ENCODE measurements around the gene TTC32. TPM values are rescaled to one million over a fixed set of nuclear protein-coding genes. Genes with fewer than 3 reads are reported as not detected.

TTC32 gene
- total and polyA plus RNA-seq, 2 of the 4 experiments (the other 2 are of a cell fraction), result 1.1 to 3.9 TPM

GRCh38 chr2:19937004-19937403, 35.2 kb upstream of the TTC32 start:
- Histone ChIP-seq H4K5ac (ENCODE audit: low read depth, low read length) (no peak overlapping the region), H2BK5ac (ENCODE audit: low read depth, low read length, poor library complexity, severe bottlenecking) (no peak overlapping the region), H2BK120ac (ENCODE audit: low read depth, low read length) (no peak overlapping the region), H3K9ac (ENCODE audit: low read depth, low read length) (no peak overlapping the region), H2BK15ac (ENCODE audit: low read depth, low read length) (no peak overlapping the region), H4K91ac (ENCODE audit: insufficient read depth, low read depth, low read length) (no peak overlapping the region), H3K14ac (replicated peaks; ENCODE audit: low read depth, low read length) (no peak overlapping the region), H3K56ac (ENCODE audit: extremely low read depth, insufficient read depth, low read length) (no peak overlapping the region), H3K9me1 (ENCODE audit: insufficient read depth, low read length) (no peaks in the 10 kb centered on the region), H3K23ac (ENCODE audit: low read depth, low read length) (no peak overlapping the region), H2BK20ac (ENCODE audit: low read depth, low read length) (no peak overlapping the region), H3K4ac (ENCODE audit: low read depth, low read length) (no peak overlapping the region), H3K4me2 (ENCODE audit: low read depth, low read length) (no peak overlapping the region), H3K27ac (ENCODE audit: insufficient read depth, low read length) (no peak overlapping the region), H3K27me3 (ENCODE audit: control insufficient read depth, insufficient read depth, low read length) (no peaks in the 10 kb centered on the region), H3K79me1 (ENCODE audit: low read depth in 1 of 2, low read length in 2 of 2) (no peaks in the 10 kb centered on the region), H2AFZ (replicated peaks; ENCODE audit: low read length, poor library complexity) (no peak overlapping the region), H3K9me3 (ENCODE audit: control insufficient read depth, insufficient read depth, low read length) (no peaks in the 10 kb centered on the region), H3K18ac (ENCODE audit: low read depth, low read length) (no peak overlapping the region), H3K4me1 (ENCODE audit: control insufficient read depth, insufficient read depth, low read length) (peaks cover 8% of the 10 kb centered on the region), H3K36me3 (ENCODE audit: control insufficient read depth, insufficient read depth, low read length) (peaks cover 7% of the 10 kb centered on the region), H3K4me3 (ENCODE audit: insufficient read depth, low read depth, low read length) (no peak overlapping the region), H4K8ac (ENCODE audit: low read depth in 2 of 2, low read length in 2 of 2) (no peak overlapping the region), H2AK9ac (replicated peaks; ENCODE audit: low read depth, low read length, poor library complexity) (no peak overlapping the region), H2AK5ac (ENCODE audit: low read depth, low read length) (no peak overlapping the region), H4K20me1 (ENCODE audit: insufficient read depth, low read length) (no peaks in the 10 kb centered on the region)
- BruUV-seq (replicated peaks), result no TSS peak
- intact Hi-C loops (cut with micrococcal nuclease), result loop anchor here (10.0 kb wide), 1 partner anchor 888 kb away; the partner anchor contains the start of gene LDAH
- ChIA-PET CTCF (no interaction called here), POLR2A (ENCODE audit: unreplicated experiment) (no interaction called here)
- WGBS, 2 experiments (ENCODE audit: extremely low coverage in 2 of 2, insufficient read length in 1 of 2), result 100% methylated on average over 3 of the region's 4 CpGs; no CpG with 5 or more reads in 1 of the 2 experiments
- no peak for ATAC-seq (ENCODE audit: low read depth)
- in situ Hi-C loops (cut with MboI; ENCODE audit: low sequenced_read_pairs), result no loop called here
- dilution Hi-C loops (cut with HindIII; ENCODE audit: low sequenced_read_pairs, unreplicated experiment), result no loop called here
- no peak for TF ChIP-seq RFX5 (IDR thresholded peaks at IDR 0.05; ENCODE audit: low read depth, low read length)
- TF ChIP-seq CHD1 (IDR thresholded peaks at IDR 0.05; ENCODE audit: low read depth, low read length), result no peak
- no peak for TF ChIP-seq RAD21 (IDR thresholded peaks at IDR 0.05; ENCODE audit: low read length)
- TF ChIP-seq MAFK (IDR thresholded peaks at IDR 0.05; ENCODE audit: low read depth, low read length), result no peak
- TF ChIP-seq RCOR1 (IDR thresholded peaks at IDR 0.05; ENCODE audit: insufficient replicate concordance, low read length), result no peak
- no peak for TF ChIP-seq MXI1 (IDR thresholded peaks at IDR 0.05; ENCODE audit: borderline replicate concordance, low read depth, low read length)
- no peak for TF ChIP-seq CTCF (conservative IDR thresholded peaks at IDR 0.05; ENCODE audit: low read depth, low read length)
- no peak for TF ChIP-seq NFE2L2 (IDR thresholded peaks at IDR 0.05; ENCODE audit: low read depth, low read length)
- TF ChIP-seq CEBPB (IDR thresholded peaks at IDR 0.05; ENCODE audit: low read depth, low read length), result no peak
- no peak for TF ChIP-seq SMC3 (IDR thresholded peaks at IDR 0.05; ENCODE audit: low read depth, low read length)
- TF ChIP-seq BHLHE40 (IDR thresholded peaks at IDR 0.05; ENCODE audit: low read depth, low read length), result no peak
- TF ChIP-seq POLR2A (IDR thresholded peaks at IDR 0.05; ENCODE audit: low read depth, low read length), result no peak
- TF ChIP-seq ELK1 (IDR thresholded peaks at IDR 0.05; ENCODE audit: borderline replicate concordance, low read depth, low read length), result no peak
- TF ChIP-seq USF2 (IDR thresholded peaks at IDR 0.05; ENCODE audit: low read depth, low read length), result no peak
- TF ChIP-seq MAZ (IDR thresholded peaks at IDR 0.05; ENCODE audit: borderline replicate concordance, low read depth, low read length), result no peak
- TF ChIP-seq FOS (IDR thresholded peaks at IDR 0.05; ENCODE audit: low read depth, low read length), result no peak
- DNase-seq, result no peak

Measured in IMR-90 (cell line).